ENCODE data around the gene TMEM258.

TMEM258 gene

DNA sequence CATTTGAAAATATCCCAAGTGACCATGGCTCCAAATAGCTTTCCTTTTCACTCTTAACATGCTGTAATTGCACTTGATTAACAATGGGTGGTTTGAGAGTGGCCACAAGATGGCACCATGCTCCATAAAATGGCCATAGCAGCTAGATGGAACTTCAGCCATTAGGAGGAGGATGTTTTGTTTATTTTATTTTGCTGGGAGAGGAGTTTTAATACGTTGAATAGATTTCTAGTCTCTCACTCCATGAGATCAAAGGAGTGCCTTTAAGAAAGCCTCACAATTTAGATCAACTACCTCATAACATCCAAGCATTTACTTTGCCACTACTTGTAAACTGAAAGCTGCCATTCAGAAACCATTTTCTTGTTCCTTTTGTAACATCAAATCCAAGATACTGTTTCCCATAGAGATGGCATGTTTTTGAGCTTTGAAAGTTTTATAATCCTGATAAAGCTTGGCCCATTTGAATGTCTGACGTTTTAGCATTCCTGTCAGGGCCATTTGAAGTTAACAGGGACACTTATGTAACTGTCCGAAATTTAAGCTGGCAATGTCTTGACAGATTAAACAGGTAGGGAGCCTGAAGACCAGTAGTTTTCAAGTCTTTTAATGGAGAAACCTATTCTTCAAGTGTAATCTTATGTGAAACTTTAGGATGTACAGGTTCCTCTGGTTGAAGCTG lies 5.0 kb upstream of the TMEM258 start:
- no peak overlapping the region for H3K4me3 ChIP-seq (ENCODE audit: low read depth, low read length)

DNA sequence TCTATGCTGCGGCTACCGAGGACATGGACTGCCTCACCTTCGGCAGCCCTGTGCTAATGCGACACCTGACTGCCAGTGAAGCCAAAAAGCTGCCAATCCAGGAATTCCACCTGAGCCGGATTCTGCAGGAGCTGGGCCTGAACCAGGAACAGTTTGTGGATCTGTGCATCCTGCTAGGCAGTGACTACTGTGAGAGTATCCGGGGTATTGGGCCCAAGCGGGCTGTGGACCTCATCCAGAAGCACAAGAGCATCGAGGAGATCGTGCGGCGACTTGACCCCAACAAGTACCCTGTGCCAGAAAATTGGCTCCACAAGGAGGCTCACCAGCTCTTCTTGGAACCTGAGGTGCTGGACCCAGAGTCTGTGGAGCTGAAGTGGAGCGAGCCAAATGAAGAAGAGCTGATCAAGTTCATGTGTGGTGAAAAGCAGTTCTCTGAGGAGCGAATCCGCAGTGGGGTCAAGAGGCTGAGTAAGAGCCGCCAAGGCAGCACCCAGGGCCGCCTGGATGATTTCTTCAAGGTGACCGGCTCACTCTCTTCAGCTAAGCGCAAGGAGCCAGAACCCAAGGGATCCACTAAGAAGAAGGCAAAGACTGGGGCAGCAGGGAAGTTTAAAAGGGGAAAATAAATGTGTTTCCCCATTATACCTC lies 3.6 kb upstream of the TMEM258 start:
- no peak overlapping the region for H3K4me3 ChIP-seq (ENCODE audit: low read depth, low read length)

DNA sequence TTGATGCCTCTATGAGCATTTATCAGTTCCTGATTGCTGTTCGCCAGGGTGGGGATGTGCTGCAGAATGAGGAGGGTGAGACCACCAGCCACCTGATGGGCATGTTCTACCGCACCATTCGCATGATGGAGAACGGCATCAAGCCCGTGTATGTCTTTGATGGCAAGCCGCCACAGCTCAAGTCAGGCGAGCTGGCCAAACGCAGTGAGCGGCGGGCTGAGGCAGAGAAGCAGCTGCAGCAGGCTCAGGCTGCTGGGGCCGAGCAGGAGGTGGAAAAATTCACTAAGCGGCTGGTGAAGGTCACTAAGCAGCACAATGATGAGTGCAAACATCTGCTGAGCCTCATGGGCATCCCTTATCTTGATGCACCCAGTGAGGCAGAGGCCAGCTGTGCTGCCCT lies 3.1 kb upstream of the TMEM258 start:
- H3K4me3 ChIP-seq (ENCODE audit: low read depth, low read length) = no peak overlapping the region

DNA sequence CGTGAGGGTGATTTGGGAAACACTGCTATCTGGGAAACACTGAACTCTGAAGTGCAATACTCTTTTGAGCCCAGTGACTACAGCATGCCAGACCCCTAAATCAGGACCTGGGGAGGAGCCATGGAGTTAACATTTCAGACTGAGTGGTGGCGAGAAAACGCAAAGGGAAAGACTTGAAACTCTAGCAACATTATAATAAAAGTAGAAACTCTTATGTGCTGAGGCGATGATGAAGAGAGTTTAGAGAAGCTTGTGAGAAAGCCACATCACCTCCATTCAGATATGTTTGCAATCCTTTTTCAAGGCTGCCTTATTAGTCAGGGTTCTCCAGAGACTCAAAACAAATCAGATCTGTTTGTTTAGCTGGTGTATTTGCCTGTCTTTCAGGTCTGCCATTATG lies 2.2 kb upstream of the TMEM258 start:
- no peak overlapping the region for H3K4me3 ChIP-seq (ENCODE audit: low read depth, low read length)

DNA sequence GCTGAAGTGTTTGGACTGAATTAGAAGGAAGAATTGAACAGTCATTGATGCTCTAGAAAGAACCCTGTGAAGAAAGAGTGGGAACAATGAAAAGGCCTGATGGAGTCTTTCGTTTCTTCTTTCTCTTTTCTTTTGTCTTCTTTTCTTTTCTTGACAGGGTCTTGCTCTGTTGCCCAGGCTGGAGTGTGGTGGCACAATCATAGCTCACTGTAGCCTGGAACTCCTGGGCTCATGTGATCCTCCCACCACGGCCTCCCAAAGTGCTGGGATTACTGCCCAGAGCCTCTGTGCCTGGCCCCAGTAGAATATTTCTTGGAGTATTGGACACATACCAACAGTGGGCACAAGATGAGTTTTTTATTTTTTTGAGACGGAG lies 1.4 kb upstream of the TMEM258 start:
- H3K4me3 ChIP-seq (ENCODE audit: low read depth, low read length) = peak overlapping the region; percentile 81

DNA sequence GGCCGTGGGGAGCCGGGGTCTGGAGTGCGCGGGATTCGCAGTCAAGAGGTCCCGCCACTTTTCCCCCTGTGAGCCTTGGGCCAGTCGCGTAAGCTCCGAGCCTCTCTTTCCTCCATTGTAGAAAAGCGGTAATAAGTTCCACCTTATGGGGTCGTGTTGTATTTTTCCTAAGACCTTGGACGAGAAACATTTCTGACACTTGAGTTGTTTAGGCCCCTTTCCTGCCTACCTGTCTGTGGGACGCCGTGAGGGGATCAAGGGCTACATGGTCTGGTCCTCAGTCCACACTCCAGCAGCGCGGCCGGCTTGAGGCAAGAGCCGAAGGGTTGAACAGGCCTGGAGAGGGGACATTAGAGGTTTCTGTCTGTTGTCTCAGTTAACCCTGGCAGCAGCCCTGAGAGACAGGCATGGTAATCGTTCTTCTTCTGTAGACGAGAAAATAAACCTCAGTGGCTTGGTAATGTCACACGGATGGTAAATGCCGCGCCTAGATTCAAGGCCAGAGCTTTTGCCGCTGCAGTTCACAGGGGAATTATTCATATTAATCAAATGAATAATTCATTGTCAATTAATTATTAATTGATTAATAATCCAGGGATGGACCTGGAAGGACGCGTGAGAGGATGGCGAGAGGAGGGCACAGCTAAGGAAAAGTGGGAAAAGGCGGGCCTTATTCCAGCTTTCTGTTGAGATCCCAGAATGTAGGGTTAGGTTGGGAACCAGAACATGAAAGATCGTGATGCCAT lies 857 bp upstream of the TMEM258 start:
- peak overlapping the region; percentile 81 for H3K4me3 ChIP-seq (ENCODE audit: low read depth, low read length)

DNA sequence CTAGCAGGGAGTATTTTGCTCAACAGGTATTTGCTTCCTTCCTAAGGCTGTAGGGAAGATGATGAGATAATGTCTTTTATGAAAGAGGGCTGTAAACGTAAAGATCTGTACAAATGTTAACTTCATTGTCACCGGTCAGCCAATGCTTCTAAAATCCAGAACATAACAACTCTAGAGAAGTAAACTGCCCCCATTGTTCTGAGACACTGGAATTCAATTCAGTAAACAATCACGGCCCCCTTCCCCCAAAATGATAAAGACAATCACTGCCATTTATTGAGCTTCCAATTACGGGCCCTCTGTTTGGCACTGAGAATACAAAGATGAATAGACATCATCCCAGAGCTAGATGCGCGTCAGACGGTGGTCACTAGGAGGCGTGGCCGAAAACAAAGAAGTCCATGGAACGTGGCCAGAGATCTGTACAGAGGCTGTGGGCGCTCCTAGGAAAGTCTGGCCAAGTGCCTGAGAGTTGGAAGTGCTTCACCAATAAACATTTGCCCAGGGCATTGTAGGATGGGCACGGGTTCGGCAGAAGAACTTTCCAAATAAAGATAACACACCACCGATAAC lies 576 bp downstream of the TMEM258 start:
- H3K4me3 ChIP-seq (ENCODE audit: low read depth, low read length) = peak overlapping the region; percentile 81

DNA sequence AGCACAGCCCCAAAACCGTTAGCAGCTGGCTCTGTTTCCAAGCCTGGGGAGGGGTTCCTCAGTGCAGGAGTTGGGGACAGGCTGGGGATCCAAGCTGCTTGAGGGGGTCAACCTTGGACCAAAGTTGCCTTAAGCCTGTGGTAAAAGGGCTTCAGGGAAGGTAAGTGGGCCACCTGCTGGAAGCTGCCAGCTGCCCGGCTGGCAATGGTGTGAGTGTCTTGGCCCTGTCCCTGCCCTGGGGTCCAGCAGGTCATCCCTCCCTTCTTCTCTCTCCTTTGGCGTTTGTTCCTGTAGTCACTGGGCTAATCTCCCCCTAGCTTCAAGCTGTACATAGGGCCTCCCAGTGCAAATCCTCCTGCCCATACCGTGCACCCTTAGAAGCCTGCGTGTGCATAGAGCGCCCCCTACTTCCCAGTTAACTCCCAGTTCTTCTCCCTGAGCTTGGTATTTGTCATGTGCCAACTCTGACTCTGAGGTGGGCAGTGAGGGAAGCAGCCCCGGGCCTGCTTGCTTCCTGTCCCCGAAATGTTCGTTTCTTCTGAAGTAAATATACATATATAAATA lies 4.4 kb downstream of the TMEM258 start:
- H3K4me3 ChIP-seq (ENCODE audit: low read depth, low read length) = no peak overlapping the region

DNA sequence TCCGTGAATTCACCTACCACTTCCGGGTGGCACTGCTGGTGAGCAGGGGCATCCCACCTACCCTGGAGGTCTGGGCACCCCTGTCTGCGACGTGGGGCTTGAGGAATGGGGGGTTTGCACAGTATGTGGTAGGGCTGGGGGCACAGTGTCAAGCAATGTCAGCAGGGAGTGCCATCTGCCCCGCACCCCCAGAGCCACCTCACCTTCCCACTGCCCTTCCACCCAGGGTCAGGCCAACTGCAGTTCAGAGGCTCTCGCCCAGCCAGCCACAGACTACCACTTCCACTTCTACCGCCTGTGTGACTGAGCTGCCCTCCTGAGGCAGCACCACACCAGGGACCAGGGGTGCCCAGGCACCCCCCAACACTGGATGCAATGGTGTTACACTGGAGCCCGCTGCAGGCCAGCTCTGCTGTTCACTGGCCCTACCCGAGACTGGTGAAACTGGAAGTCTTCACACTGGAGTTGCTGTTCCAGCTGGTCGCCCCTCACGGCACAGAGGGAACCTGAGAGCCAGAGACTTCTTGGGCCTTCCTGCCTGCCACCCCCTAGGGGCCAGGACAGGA lies 6.5 kb downstream of the TMEM258 start:
- H3K4me3 ChIP-seq (ENCODE audit: low read depth, low read length) = no peak overlapping the region

DNA sequence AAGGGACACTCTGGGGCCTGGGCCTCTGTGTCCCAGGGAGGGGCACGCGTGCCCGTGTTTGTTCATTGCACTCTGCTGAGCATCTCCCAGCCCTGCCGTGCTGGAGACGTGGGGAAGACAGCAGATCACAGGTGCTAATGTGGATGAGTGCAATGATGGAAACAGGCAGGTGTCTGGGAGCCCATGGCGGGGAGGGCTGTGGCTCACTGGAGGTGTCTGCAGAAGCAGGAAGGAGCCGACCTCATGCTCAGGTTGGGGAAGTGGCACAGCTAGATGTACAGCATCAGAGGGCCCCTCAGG lies 7.9 kb downstream of the TMEM258 start:
- H3K4me3 ChIP-seq (ENCODE audit: low read depth, low read length) = no peak overlapping the region

DNA sequence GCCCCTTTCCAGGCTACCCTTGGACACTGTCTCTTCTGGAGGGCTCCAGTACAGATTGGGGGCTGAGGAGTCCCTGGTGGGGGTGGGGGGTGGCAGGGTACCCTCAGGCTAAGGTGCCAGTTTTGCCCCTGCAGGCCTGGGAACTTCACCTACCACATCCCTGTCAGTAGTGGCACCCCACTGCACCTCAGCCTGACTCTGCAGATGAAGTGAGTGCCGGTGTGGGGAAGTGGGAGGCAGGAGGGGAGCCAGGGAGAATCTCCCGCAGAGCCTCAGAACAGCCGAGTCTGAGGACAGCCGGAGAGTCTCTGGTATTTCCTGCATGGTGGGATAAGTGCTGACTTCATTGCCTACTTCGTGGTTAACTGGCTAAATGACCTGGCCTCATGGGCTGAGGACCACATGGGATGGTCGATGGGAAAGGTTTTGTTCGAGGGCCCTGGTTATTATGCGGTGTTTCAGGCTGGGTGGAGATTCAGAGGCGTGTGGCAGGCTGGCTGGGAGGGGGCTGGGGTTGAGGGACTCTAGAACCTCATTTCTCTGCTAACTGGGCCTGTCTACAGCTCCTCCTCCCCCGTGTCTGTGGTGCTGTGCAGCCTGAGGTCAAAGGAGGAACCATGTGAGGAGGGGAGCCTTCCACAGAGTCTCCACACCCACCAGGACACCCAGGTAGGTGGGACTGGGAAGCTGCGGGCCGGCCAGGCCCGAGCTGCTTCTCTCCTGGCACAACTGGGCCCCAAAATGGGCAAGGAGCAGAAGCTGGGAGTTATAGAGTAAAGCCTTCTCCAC lies 8.5 kb downstream of the TMEM258 start:
- no peak overlapping the region for H3K4me3 ChIP-seq (ENCODE audit: low read depth, low read length)

DNA sequence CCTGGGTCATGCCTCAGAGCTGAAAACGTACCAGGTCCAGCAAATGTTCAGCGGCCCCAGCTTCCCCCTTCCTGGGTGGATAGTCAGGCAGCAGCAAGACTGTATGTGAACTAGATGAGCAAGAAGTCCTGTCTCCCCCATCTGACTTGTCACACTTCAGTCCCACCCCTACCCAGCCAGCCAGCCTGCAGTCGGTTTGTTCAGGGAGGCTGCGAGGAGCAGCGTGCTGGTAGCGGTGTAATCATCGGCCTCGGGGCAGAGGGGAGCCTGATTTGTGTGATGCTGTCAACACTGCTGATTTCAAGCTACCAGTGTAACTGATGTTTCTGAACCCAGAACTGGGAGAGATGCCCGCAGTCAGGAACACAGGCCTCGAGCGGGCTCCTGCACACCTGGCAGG lies 9.6 kb downstream of the TMEM258 start:
- no peak overlapping the region for H3K4me3 ChIP-seq (ENCODE audit: low read depth, low read length)

DNA sequence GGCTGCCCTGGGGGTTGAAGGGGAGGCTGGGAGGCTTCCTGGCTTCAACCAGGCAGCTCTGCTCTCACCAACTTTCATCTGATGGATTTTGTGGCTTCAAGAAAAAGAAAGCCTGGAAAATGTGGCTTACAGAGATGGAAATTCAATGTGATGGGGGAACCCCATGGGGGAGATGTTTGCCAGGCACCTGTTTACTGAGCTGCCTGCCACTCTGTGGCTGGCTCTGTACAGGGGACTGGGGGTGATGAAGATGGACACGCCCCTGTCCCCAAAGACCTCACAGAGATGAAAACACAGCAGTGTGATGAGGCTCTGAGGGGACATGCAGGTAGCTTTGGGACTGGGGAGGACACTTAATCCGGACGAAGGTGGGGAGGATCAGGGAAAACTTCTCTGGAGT lies 10.1 kb downstream of the TMEM258 start:
- H3K4me3 ChIP-seq (ENCODE audit: low read depth, low read length) = no peak overlapping the region

DNA sequence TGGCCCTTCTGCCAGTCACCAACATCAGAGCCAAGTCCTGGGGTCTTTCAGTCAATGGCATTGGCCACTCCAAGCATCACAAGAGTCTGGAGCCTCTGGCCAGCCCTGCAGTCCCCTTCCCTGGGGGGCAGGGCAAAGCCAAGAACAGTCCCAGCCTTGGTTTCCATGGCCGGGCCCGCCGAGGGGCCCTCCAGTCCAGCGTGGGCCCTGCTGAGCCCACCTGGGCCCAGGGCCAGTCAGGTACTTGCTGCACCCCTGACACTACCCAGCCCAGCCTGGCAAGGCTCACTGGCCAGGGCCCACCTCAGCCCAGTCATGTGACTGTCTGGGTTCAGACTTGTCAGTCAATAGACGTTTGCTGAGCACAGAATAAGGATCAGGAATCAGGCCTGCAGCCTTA lies 10.8 kb downstream of the TMEM258 start:
- no peak overlapping the region for H3K4me3 ChIP-seq (ENCODE audit: low read depth, low read length)

DNA sequence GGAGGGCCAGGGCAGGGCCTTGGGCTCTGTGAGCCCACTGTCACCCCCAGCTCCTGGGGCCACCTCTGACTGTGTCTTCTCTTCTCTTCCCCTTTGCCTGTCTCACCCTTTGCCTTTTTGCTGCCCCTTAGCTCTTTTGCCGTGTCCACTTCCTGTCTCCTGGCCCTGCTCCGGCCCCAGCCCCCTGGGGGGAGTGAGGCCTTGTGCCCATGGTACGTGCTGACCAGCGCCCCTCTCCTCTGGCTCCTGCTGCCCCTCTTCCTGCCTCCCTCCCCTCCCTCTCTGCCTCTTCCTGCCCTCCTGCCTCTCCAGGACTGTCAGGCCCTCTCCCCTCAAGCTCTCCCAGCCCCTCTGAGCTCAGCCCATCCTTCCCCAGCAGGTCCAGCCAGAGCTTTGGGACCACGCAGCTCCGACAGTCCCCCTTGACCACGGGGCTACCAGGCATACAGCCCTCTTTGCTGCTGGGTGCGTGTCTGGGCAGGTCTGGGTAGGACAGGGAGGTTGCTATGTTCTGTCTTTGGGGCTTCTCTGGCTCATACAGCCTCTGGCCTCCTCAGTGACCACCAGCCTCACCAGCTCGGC lies 11.7 kb downstream of the TMEM258 start:
- no peak overlapping the region for H3K4me3 ChIP-seq (ENCODE audit: low read depth, low read length)

DNA sequence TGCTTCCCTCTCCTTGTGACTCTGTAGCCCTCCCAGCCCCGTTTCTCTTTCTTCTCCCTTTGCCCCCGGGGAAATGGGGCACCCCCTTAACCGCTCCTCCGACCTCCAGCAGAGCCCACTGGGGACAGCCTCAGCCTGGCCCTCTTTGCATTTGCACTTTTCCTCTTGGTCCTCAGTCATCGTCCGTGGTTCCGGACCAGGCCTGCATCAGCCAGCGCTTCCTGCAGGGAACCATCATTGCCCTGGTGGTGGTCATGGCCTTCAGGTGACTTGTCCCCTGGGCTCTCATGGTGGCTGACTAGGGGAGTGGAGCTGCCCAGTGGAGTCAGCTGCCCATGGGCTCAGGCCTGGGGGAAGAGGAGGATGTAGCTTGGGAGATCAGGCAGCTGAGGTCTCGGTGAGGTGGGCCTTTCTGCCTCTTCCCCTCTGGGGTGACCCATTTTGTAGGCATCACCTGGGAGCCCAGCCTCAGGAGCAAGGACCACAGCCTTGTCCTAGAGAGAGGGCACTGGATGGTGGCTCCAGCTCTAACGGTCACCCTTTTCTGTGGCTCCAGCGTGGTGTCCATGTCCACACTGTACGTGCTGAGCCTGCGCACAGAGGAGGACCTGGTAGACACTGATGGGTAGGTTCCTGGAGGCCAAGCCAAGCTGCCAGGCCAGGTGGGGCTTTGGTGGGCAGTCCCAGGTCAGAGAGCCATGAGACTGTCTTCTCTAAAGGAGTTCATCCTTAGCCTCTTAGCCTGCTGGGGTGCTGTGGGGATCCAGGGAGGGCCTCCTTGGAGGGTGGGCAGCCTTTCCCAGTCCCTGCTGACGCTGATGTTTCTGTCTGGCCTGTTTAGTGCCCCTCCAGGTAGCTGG lies 12.5 kb downstream of the TMEM258 start:
- no peak overlapping the region for H3K4me3 ChIP-seq (ENCODE audit: low read depth, low read length)

DNA sequence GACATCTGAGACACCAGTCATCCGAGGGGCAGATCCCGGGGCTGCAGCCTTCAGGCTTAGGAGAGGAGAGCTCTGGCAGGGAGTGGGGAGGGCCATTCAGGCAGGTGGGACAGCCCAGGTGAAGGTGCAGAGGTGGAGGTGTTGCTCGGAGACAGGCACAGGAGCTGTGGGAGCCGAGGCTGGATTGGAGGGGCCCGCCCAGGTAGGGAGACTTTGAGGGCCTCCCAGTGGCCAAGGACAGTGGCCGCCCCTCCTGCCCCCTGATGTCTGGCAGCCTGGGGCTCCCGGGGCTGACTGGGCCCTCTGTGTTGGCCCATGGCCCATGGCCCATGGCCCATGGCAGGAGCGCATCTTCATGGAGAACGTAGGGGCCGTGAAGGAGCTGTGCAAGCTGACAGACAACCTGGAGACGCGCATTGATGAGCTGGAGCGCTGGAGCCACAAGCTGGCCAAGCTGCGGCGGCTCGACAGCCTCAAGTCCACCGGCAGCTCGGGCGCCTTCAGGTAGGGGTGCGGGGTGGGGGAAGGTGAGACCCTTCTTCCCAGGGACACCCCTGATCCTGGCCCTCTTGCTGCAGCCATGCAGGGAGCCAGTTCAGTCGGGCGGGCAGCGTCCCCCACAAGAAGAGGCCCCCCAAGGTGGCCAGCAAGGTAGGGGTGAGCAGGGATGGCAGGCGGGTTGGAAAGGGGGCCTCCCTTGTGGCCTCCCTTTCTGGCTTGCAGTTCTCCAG lies 13.3 kb downstream of the TMEM258 start:
- H3K4me3 ChIP-seq (ENCODE audit: low read depth, low read length) = no peak overlapping the region

DNA sequence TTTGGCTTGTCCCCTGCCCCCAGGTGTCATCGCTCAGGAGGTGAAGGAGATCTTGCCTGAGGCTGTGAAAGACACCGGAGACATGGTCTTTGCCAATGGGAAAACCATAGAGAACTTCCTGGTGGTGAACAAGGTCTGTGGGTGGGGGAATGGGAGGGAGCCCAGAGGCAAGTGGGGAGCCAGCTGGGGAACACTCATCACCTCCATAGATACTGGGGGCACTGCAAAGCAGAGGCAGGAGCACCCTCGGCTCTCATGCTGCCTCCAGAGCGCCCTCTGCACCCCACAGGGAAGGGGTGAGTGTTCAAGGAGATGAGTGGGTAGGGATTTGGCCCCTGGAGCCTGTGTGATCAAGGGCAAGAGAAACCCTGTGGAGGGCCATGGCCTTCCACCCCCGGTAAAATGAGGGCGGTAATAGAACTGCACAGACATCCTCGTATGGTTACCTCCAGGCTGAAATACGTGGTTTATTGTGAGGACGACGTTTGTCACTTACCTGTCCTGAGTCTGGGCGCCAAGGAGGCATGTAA lies 14.0 kb downstream of the TMEM258 start:
- H3K4me3 ChIP-seq (ENCODE audit: low read depth, low read length) = no peak overlapping the region
